ENCODE measurements around the gene RIMS4.

The RIMS4 gene

DNA sequence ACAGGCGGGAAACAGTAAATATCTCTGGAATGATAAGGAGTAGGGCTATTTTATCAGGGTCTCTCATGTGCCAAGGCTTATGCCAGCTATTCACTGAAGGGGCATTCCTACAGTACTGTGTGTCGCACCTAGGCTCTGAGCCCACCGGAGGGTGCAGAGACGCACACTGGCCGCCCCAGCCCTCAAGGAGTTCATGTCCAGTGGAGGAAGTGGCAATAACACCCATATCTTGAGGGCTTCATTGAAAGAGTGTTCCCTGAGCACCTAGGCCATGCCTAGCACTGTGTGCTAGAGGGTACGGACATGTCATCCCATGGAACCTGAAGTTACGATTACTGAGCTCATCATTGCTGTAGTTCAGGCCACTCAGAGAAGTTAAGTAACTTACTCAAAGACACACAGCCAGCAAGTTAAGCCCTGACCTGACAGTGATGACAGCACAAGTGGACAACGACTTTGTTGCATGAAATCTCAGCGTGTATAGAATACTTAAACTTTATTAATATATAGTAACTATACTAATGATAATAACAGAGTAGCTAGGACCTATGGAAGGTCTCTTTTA lies 86.5 kb downstream of the RIMS4 start:
- no peaks in the 10 kb centered on the region for H3K36me3 Mint-ChIP-seq (ENCODE audit: low read depth)
- no peak overlapping the region for H3K4me3 Mint-ChIP-seq

DNA sequence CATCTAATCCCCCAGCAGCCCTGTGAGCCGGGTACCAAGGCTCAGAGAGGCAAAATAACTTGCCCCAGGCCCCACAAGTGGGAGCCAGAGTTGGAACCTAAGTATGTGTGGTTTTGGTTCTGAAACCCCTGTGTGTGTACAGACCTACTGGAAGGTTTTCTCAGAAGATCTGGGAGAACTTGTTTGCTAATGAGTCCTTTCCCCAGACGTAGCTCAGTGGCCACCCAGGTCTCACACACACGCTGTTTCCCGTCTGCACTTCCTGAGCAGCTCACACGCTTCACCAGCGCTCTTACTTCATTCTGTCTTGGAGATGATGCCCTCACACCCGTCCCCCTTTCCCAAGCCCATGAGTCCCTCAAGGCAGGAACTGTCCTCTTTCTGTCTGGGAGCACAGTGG lies 87.0 kb downstream of the RIMS4 start:
- DNase-seq (no peak), ATAC-seq (no peak)
- Mint-ChIP-seq H3K4me1 (no peaks in the 10 kb centered on the region), H3K9me3 (no peaks in the 10 kb centered on the region), H3K36me3 (ENCODE audit: low read depth) (no peaks in the 10 kb centered on the region), H3K27me3 (no peaks in the 10 kb centered on the region), H3K4me3 (no peak overlapping the region), H3K27ac (no peak overlapping the region)

More for the DNA sequence above, 86.5 kb downstream of the RIMS4 start:
- no peaks in the 10 kb centered on the region for H3K9me3 Mint-ChIP-seq
- no peaks in the 10 kb centered on the region for H3K27me3 Mint-ChIP-seq
- H3K27ac Mint-ChIP-seq = no peak overlapping the region
- ATAC-seq (no peak), DNase-seq (no peak)
- H3K4me1 Mint-ChIP-seq = no peaks in the 10 kb centered on the region

DNA sequence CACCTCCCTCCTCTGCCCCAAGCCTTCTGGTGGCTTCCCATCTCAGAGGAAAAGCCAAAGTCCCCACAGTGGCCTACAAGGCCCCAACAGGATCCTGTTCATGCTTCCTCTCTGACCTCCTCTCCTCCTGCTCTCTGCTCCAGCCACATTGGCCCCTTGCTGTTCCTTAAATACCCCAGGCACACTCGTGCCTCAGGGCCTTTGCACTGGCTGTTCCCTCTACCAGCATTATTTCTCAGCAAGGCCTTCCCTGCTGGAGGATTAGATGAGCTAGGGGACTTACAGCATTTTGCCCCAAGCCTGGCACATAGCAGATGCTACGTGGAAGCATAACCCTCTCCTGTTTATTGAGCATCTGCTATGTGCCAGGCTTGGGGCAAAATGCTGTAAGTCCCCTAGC lies 87.4 kb downstream of the RIMS4 start:
- no peaks in the 10 kb centered on the region for H3K4me1 Mint-ChIP-seq
- H3K4me3 Mint-ChIP-seq = no peak overlapping the region
- DNase-seq (no peak), ATAC-seq (no peak)
- H3K27ac Mint-ChIP-seq = no peak overlapping the region
- no peaks in the 10 kb centered on the region for H3K36me3 Mint-ChIP-seq (ENCODE audit: low read depth)
- no peaks in the 10 kb centered on the region for H3K27me3 Mint-ChIP-seq
- no peaks in the 10 kb centered on the region for H3K9me3 Mint-ChIP-seq

DNA sequence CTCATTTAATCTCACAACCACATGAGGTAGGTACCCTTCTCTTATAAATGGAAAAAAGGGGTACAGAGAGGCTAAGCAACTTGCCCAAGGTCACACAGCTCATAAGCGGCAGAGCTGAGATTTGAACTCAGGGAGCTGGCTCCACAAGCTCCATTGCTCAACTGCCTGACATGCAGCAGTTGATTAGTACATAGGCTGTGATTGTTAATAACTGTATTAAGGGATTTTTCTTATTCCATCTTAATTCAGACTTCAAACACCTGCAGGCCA lies 88.6 kb downstream of the RIMS4 start:
- no peaks in the 10 kb centered on the region for H3K9me3 Mint-ChIP-seq
- no peaks in the 10 kb centered on the region for H3K36me3 Mint-ChIP-seq (ENCODE audit: low read depth)
- DNase-seq (no peak), ATAC-seq (no peak)
- H3K27ac Mint-ChIP-seq = no peak overlapping the region
- H3K4me1 Mint-ChIP-seq = no peaks in the 10 kb centered on the region
- no peak overlapping the region for H3K4me3 Mint-ChIP-seq
- no peaks in the 10 kb centered on the region for H3K27me3 Mint-ChIP-seq

DNA sequence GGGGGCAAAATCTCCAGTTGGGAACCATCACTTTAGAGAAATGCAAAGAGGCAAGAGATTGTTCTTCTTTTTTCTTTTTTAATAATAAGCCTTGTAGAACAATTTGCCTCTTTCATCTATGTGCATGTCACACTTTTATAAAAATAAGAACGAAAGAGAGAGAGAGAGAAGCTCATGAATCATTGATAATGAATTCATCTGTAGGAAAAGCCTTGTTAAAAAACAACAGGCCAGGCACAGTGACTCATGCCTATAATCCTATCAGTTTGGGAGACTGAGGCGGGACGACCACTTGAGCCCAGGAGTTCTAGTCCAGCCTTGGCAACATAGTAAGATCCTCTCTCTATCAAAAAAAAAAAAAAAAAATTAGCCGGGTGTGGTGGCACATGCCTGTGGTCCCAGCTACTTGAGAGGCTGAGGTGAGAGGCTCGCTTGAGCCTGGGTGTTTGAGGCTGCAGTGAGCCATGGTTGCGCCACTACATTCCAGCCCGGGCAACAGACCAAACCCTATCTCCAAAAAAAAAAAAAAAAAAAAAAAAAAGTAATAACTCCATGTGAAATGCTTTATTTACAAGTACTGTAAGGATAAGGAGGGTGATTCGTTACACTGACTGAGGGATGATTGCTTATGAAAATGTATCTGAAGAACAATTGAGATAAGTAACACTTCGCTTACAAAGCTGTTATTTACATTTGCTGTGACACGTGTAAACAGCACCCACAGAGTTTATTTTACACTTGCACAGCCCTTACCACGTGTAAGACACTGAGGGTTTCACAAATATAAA lies 89.2 kb downstream of the RIMS4 start:
- DNase-seq (no peak), ATAC-seq (no peak)
- H3K4me3 Mint-ChIP-seq = no peak overlapping the region
- no peak overlapping the region for H3K27ac Mint-ChIP-seq
- no peaks in the 10 kb centered on the region for H3K36me3 Mint-ChIP-seq (ENCODE audit: low read depth)
- H3K4me1 Mint-ChIP-seq = no peaks in the 10 kb centered on the region
- H3K27me3 Mint-ChIP-seq = no peaks in the 10 kb centered on the region
- no peaks in the 10 kb centered on the region for H3K9me3 Mint-ChIP-seq

DNA sequence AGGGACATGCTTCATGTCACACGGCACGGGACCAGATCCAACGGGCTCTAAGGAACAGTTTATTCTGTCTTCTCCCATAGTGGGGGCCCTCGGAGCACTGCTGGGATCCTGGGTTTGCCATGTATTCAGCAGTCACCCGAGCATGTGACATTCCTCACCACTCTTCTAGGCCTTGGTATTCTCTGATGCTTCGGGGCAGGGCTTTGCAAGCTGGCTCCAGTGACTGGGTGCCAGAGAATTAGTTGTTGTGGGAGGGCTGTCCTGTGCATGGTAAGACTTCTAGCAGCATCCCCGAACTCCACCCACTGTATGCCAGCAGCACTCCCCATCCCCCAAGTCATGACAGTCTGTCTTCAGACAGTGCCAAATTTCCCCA lies 89.7 kb downstream of the RIMS4 start:
- no peaks in the 10 kb centered on the region for H3K36me3 Mint-ChIP-seq (ENCODE audit: low read depth)
- H3K4me1 Mint-ChIP-seq = no peaks in the 10 kb centered on the region
- DNase-seq (no peak), ATAC-seq (no peak)
- no peak overlapping the region for H3K27ac Mint-ChIP-seq
- H3K27me3 Mint-ChIP-seq = no peaks in the 10 kb centered on the region
- H3K4me3 Mint-ChIP-seq = no peak overlapping the region
- H3K9me3 Mint-ChIP-seq = no peaks in the 10 kb centered on the region

DNA sequence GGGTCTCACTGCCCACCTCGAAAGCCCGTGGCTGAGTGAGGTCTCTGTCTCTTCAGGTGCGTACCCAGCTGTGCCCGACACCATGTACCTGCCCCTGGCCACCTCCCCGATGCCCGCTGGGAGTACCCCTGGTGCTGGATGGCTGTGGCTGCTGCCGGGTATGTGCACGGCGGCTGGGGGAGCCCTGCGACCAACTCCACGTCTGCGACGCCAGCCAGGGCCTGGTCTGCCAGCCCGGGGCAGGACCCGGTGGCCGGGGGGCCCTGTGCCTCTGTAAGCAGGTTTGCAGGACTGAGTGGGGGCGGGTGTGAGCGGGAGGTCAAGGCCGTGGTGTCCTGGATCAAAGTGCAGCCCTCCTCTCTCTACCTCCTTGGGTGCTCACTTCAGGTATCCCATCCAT lies 90.5 kb downstream of the RIMS4 start:
- no peaks in the 10 kb centered on the region for H3K9me3 Mint-ChIP-seq
- H3K27ac Mint-ChIP-seq = no peak overlapping the region
- DNase-seq (no peak), ATAC-seq (no peak)
- H3K4me1 Mint-ChIP-seq = no peaks in the 10 kb centered on the region
- H3K4me3 Mint-ChIP-seq = no peak overlapping the region
- H3K27me3 Mint-ChIP-seq = no peaks in the 10 kb centered on the region
- H3K36me3 Mint-ChIP-seq (ENCODE audit: low read depth) = no peaks in the 10 kb centered on the region

DNA sequence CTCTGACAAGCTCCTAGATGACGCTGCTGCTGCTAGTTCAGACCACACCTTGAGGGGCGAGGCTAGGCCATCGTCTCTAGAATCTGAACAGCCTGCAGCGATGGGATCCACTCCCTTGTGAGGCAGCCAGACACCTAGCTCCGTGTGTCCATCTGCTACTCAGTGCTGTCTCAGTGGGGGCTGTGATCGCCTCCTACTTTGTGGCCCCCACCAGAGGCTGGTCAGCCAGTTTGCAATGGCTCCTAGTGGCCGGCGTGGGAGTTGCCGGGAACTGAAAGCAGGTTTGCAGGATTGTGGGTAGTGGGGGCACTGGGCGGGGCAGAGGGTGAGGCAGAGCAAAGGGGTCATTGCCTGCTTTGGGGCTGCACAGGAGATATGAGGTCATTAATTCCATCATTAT lies 92.4 kb downstream of the RIMS4 start:
- no peak overlapping the region for H3K4me3 Mint-ChIP-seq
- no peaks in the 10 kb centered on the region for H3K9me3 Mint-ChIP-seq
- no peaks in the 10 kb centered on the region for H3K4me1 Mint-ChIP-seq
- DNase-seq = no peak
- H3K27ac Mint-ChIP-seq = no peak overlapping the region
- H3K27me3 Mint-ChIP-seq = peaks cover 2% of the 10 kb centered on the region
- no peak for ATAC-seq
- H3K36me3 Mint-ChIP-seq (ENCODE audit: low read depth) = no peaks in the 10 kb centered on the region

DNA sequence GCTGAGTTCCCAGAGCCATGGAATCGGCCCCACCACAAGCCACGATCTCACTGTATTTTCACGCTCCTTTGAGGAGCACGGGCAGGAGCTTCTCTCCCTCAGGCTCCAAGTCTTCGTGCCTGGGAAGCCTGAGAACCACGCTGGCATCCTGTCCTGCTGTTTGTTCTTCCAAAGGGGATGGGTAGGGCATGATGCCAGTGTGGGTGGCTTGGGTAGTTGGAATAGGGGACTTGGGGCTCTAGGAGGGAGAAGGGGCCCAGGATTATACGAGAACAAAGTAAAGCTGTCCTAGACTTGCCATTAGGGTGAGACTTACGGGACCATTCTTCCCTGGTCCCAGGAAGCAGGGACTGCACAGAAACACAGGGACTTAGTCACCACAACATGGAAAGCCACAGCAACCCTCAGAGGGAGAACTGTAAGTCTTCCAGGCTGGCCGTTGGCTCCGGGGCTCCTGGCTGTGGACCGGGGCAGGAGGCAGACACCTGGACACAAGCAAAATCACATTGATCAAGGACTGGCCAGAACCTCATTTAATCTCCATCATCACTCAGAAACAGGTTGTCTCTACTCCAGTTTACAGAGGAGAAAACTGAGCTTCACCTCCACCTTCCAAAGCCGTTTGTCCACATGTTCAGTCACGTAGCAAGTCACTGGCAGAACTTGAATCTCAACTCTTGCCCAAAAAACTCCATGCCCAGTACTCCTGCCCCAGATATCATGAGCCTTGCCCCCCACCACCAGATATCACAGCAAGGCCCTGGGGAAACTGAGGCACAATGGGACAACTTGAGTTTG lies 93.8 kb downstream of the RIMS4 start:
- Mint-ChIP-seq H3K4me3 (no peak overlapping the region), H3K27me3 (peaks cover 2% of the 10 kb centered on the region), H3K9me3 (no peaks in the 10 kb centered on the region), H3K36me3 (ENCODE audit: low read depth) (no peaks in the 10 kb centered on the region), H3K27ac (no peak overlapping the region), H3K4me1 (no peaks in the 10 kb centered on the region)
- no peak for DNase-seq
- no peak for ATAC-seq

DNA sequence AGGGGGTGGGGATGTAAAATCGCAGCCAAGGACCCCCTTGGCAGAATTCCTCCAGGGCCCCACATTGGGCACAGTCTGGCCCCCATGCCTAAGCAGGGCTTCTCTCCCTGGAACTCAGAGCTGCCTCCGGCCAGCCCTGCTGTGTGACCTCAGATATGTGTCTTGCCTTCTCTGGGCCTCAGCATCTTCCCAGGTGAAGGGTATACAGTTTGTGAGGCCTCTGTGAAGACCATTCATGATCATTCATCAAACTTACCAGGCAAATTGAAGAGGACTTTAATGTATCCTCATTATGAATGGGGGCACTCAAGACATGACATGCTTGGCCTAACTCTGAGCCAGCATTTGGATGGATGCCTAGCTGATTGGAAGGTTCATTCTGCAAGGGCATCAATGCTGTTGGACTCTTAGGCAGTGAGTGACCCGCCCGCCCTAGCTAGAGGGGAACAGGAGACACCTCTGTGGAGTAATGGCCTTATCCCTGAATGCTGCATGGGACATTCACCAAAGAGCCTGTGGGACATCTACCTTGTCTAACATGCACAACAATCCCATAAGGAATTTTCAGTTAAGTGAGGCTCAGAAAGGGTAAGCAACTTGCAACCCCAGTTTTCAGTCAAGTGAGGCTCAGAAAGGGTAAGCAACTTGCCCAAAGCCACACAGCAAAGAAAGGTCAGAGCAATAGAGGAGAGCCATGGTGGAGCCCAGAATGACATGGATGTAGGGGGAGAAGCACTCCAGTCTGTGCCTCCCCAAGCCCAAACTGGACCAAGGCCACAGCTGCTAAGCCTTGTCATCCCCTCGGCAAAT lies 94.6 kb downstream of the RIMS4 start:
- Mint-ChIP-seq H3K27ac (no peak overlapping the region), H3K9me3 (no peaks in the 10 kb centered on the region), H3K4me1 (no peaks in the 10 kb centered on the region), H3K36me3 (ENCODE audit: low read depth) (no peaks in the 10 kb centered on the region), H3K27me3 (peaks cover 2% of the 10 kb centered on the region), H3K4me3 (no peak overlapping the region)
- ATAC-seq (no peak), DNase-seq (no peak)

DNA sequence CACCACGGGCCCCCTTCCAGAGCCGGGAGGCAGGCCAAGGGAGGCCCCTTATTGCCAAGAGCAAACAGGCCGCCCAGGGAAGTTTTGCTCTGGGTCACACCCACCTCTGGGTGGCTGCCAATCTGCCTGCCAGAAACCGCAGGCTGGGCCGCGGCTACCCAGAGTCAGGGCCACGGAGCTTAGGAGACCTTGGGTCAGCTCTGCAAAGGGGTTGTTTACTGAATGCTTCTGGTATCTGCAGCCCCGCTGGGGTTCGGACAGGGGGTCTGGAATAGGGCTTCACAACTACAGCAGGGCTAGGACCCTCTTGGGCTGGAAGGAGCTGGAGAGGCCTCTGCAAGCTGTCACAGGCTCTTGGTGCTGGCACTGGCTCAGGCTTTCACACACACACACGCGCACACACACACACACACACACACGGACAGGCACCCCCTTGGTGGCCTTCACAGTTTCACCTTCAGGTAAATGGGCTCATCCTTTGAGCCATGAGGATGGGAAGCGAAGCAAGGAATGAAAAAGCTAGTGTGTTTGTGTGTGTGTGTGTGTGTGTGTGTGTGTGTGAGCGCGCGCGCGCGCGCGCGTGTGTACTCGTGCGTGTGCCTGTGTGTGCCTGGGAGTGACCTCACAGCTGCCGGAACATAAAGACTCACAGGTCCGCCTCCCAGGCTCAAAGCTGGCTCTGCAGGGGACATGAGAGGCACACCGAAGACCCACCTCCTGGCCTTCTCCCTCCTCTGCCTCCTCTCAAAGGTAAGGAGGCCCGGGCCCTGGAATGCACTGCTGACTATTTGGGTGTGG lies 95.4 kb downstream of the RIMS4 start, which contains the start of gene CCN5:
Gene CCN5 (plus strand): TSS at position 669 of the 798 bp plus-strand sequence. CDS start 22 bp downstream, at position 691.
- no peak for ATAC-seq
- H3K4me1 Mint-ChIP-seq = no peaks in the 10 kb centered on the region
- no peak within 1 kb of the TSS for H3K27ac Mint-ChIP-seq

DNA sequence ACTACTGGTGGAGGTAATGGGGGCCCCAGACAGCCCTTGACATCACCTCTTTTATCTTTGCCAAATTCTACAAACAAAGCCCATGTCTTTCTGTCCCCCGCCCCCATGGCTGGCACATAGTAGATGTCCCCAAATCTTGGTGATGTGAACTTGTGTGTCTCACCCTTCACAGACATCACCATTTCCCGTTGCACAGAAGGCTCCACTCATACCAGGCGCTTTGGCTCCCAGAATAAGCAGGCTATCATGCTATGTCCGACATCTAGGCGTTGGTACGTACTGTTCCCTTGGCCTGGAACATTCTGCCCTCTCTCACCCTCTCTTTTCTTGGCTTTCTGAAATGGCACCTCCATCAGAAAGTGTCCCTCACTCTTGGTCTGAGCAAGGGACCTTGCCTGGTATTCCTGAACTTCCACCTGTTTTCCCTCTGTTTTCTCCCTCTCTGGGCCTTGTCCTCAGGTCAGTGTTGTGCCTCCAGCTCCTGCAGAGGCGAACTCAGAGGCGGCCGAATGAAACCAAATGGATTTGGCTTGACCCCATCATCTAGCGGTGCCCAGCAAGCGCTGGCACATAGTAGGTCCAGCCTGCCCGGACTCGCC lies 96.1 kb downstream of the RIMS4 start:
- no peak for ATAC-seq
- Mint-ChIP-seq H3K36me3 (ENCODE audit: low read depth) (no peaks in the 10 kb centered on the region), H3K27me3 (peaks cover 2% of the 10 kb centered on the region), H3K27ac (no peak overlapping the region), H3K4me3 (no peak overlapping the region), H3K4me1 (no peaks in the 10 kb centered on the region), H3K9me3 (no peaks in the 10 kb centered on the region)
- no peak for DNase-seq

More for the DNA sequence above, 95.4 kb downstream of the RIMS4 start, which contains the start of gene CCN5:
- H3K27me3 Mint-ChIP-seq = peaks cover 2% of the 10 kb centered on the region
- H3K36me3 Mint-ChIP-seq (ENCODE audit: low read depth) = no peaks in the 10 kb centered on the region
- no peak for DNase-seq
- no peak within 1 kb of the TSS for H3K4me3 Mint-ChIP-seq
- no peaks in the 10 kb centered on the region for H3K9me3 Mint-ChIP-seq

DNA sequence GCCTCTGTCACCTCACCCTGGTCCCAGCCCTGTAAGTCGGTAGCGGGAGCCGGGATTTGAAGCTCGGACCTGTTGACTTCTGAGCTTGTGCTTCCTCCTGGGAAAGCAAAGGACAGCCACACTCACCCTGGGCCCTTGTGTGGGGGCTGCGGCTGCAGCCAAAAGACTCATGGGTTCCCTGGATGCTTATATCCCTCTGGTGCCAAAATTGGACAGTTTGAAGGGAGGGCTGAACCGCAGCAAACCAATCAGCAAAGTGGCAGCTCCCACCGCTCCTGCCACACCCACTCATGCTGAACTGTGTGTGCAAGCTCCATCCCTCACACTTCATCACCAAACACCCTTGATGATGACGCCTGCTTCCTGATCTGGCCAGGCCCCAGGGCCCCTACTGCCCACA lies 99.1 kb downstream of the RIMS4 start:
- Mint-ChIP-seq H3K36me3 (ENCODE audit: low read depth) (no peaks in the 10 kb centered on the region), H3K27me3 (peaks cover 2% of the 10 kb centered on the region), H3K27ac (no peak overlapping the region), H3K4me3 (no peak overlapping the region), H3K4me1 (no peaks in the 10 kb centered on the region), H3K9me3 (no peaks in the 10 kb centered on the region)
- DNase-seq = no peak
- ATAC-seq = no peak

DNA sequence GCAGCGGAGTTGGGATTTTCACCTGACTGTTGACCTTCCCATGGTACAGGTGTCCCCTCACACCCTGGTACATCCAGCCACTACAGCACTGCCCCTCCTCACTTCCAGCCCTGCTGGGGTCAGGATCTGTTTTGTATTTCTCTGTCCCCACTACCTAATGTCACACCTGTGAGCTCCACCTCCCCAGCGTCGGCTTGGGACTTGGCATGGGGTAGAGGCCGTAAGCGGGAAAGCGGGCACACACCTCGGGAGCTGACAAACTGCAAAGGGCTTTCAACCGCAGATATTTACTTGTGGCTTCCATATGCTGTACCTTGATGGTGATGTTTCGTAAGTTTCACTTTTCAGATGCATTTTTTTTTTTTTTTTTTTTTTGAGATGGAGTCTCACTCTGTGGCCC lies 100.5 kb downstream of the RIMS4 start:
- no peak for ATAC-seq
- Mint-ChIP-seq H3K36me3 (ENCODE audit: low read depth) (no peaks in the 10 kb centered on the region), H3K4me1 (no peaks in the 10 kb centered on the region), H3K27ac (no peak overlapping the region), H3K27me3 (peaks cover 2% of the 10 kb centered on the region), H3K4me3 (no peak overlapping the region), H3K9me3 (no peaks in the 10 kb centered on the region)
- no peak for DNase-seq
